ENCODE measurements around the gene CASQ2. TPM values are rescaled to one million over a fixed set of nuclear protein-coding genes. Genes with fewer than 3 reads are reported as not detected.

Gene CASQ2
- 0.02 to 0.06 TPM (median 0.04 TPM) in 3 replicates for polyA plus RNA-seq
- polyA plus RNA-seq (2011; ENCODE audit: low read depth): not detected
- polyA plus RNA-seq (2011; cell fraction: cytosol; rRNA removed): 0.03 and 0.04 TPM in 2 replicates
- 0.09 TPM in 1 of 2 replicates, not detected in the other for polyA plus RNA-seq (2011; cell fraction: nucleus; rRNA removed)
- not detected in 2 replicates for polyA plus RNA-seq (2012; ENCODE audit: low replicate concordance)
- polyA minus RNA-seq: 0.10 TPM in 1 of 3 replicates, not detected in the others
- polyA minus RNA-seq (2011; cell fraction: cytosol; rRNA and poly(A)+ RNA removed): not detected
- polyA minus RNA-seq (2011; cell fraction: nucleus; rRNA and poly(A)+ RNA removed): not detected in 2 replicates

- H2AFZ ChIP-seq (ENCODE audit: control insufficient read depth, low read length): no peak within 1 kb of the TSS
- peaks cover 8% of the 10 kb centered on the region for H3K4me1 ChIP-seq (ENCODE audit: control insufficient read depth, extremely low read depth, insufficient read depth, low read length)
- dilution Hi-C loops (cut with MboI; ENCODE audit: extremely low pct_ligation_motif_present, low sequenced_read_pairs): no loop called here
- no peaks in the 10 kb centered on the region for H3K9me1 ChIP-seq (ENCODE audit: control insufficient read depth, extremely low read depth, insufficient read depth, low read length)
- DNase-seq (ENCODE audit: low read depth, low spot score) (no peak), FAIRE-seq (no peak)
- H3K4me2 ChIP-seq (ENCODE audit: control insufficient read depth, extremely low read depth, insufficient read depth, low read depth, low read length): no peak within 1 kb of the TSS
- H3K9ac ChIP-seq (ENCODE audit: control insufficient read depth, extremely low read depth, insufficient read depth, low read length): no peak within 1 kb of the TSS
- H3K79me2 ChIP-seq (ENCODE audit: control insufficient read depth, insufficient read depth, low read length): no peaks in the 10 kb centered on the region
- H3K4me3 ChIP-seq (ENCODE audit: control insufficient read depth in 2 of 3, extremely low read depth in 1 of 3, insufficient read depth in 2 of 3, low read depth in 1 of 3, low read length in 3 of 3): no peak within 1 kb of the TSS
- no peaks in the 10 kb centered on the region for H3K36me3 ChIP-seq (ENCODE audit: control insufficient read depth in 2 of 2, extremely low read depth in 1 of 2, insufficient read depth in 2 of 2, low read length in 2 of 2)
- no peaks in the 10 kb centered on the region for H4K20me1 ChIP-seq (ENCODE audit: control insufficient read depth, extremely low read depth, insufficient read depth, low read length)
- H3K27ac ChIP-seq (ENCODE audit: control insufficient read depth, insufficient read depth, low read length): no peak within 1 kb of the TSS
- H3K9me3 ChIP-seq (ENCODE audit: control insufficient read depth, low read depth, low read length): no peaks in the 10 kb centered on the region
- no peaks in the 10 kb centered on the region for H3K27me3 ChIP-seq (ENCODE audit: control insufficient read depth, extremely low read depth, insufficient read depth, low read length)
- TF ChIP-seq CTCF (optimal IDR thresholded peaks at IDR 0.05 in 1 of 3, IDR thresholded peaks at IDR 0.05 in 1 of 3, conservative IDR thresholded peaks at IDR 0.05 in 1 of 3; ENCODE audit: extremely low read depth in 1 of 3, insufficient read depth in 2 of 3, low read length in 3 of 3): no peak
- no peak for TF ChIP-seq EZH2 (IDR thresholded peaks at IDR 0.05; ENCODE audit: low read length)
These were observed at the start of gene CASQ2 for GRCh38 chr1:115768549-115768948. CASQ2 (minus strand) TSS chr1:115768714; CDS start chr1:115768541, 173 bp downstream.

GRCh38 chr1:115815694-115816093, 47.2 kb upstream of the CASQ2 start:
- Histone ChIP-seq H2AFZ (ENCODE audit: control insufficient read depth, low read length) (no peak overlapping the region), H3K9me3 (ENCODE audit: control insufficient read depth, low read depth, low read length) (no peaks in the 10 kb centered on the region), H3K4me1 (ENCODE audit: control insufficient read depth, extremely low read depth, insufficient read depth, low read length) (peaks cover 21% of the 10 kb centered on the region), H3K27ac (ENCODE audit: control insufficient read depth, insufficient read depth, low read length) (no peak overlapping the region), H4K20me1 (ENCODE audit: control insufficient read depth, extremely low read depth, insufficient read depth, low read length) (no peaks in the 10 kb centered on the region), H3K9me1 (ENCODE audit: control insufficient read depth, extremely low read depth, insufficient read depth, low read length) (no peaks in the 10 kb centered on the region), H3K27me3 (ENCODE audit: control insufficient read depth, extremely low read depth, insufficient read depth, low read length) (no peaks in the 10 kb centered on the region), H3K79me2 (ENCODE audit: control insufficient read depth, insufficient read depth, low read length) (no peaks in the 10 kb centered on the region), H3K9ac (ENCODE audit: control insufficient read depth, extremely low read depth, insufficient read depth, low read length) (no peak overlapping the region), H3K36me3 (ENCODE audit: control insufficient read depth in 2 of 2, extremely low read depth in 1 of 2, insufficient read depth in 2 of 2, low read length in 2 of 2) (no peaks in the 10 kb centered on the region), H3K4me2 (ENCODE audit: control insufficient read depth, extremely low read depth, insufficient read depth, low read depth, low read length) (peak overlapping the region; percentile 43), H3K4me3 (ENCODE audit: control insufficient read depth in 2 of 3, extremely low read depth in 1 of 3, insufficient read depth in 2 of 3, low read depth in 1 of 3, low read length in 3 of 3) (no peak overlapping the region)
- FAIRE-seq (no peak), DNase-seq (ENCODE audit: low read depth, low spot score) (no peak)
- TF ChIP-seq EZH2 (IDR thresholded peaks at IDR 0.05; ENCODE audit: low read length): no peak
- TF ChIP-seq CTCF (optimal IDR thresholded peaks at IDR 0.05 in 1 of 3, IDR thresholded peaks at IDR 0.05 in 1 of 3, conservative IDR thresholded peaks at IDR 0.05 in 1 of 3; ENCODE audit: extremely low read depth in 1 of 3, insufficient read depth in 2 of 3, low read length in 3 of 3): no peak
- dilution Hi-C loops (cut with MboI; ENCODE audit: extremely low pct_ligation_motif_present, low sequenced_read_pairs): loop anchor here (25.0 kb wide), 1 partner anchor 172 kb away; the partner anchor contains the start of gene SLC22A15
